Activated CD4-positive, alpha-beta T cell treated with anti-CD3 and anti-CD28 coated beads for 48 hours (primary cell): Measurements from ENCODE around the gene TMEM72.

Experiments used
- DNase-seq: peaks from one replicate; pipeline ENCODE4 v3.0.0-alpha.2; 2020

Gene TMEM72

GRCh38 chr10:44981172-44982113 lies 70.3 kb downstream of the TMEM72 start:
- DNase-seq = no peak

- no peak for DNase-seq
These were observed 71.0 kb downstream of the TMEM72 start for GRCh38 chr10:44982114-44982460.

GRCh38 chr10:44982496-44982895 lies 71.4 kb downstream of the TMEM72 start:
- no peak for DNase-seq

- DNase-seq = no peak
These were observed 72.1 kb downstream of the TMEM72 start for GRCh38 chr10:44983066-44983894.

- DNase-seq = no peak
These were observed 72.8 kb downstream of the TMEM72 start for GRCh38 chr10:44983895-44984278.

- no peak for DNase-seq
These were observed 73.5 kb downstream of the TMEM72 start for GRCh38 chr10:44984671-44985101.

GRCh38 chr10:44985175-44985681 lies 74.1 kb downstream of the TMEM72 start:
- no peak for DNase-seq

- no peak for DNase-seq
These were observed 75.0 kb downstream of the TMEM72 start for GRCh38 chr10:44986179-44986578.
